ENCODE measurements around the gene RBM18.

The RBM18 gene

DNA sequence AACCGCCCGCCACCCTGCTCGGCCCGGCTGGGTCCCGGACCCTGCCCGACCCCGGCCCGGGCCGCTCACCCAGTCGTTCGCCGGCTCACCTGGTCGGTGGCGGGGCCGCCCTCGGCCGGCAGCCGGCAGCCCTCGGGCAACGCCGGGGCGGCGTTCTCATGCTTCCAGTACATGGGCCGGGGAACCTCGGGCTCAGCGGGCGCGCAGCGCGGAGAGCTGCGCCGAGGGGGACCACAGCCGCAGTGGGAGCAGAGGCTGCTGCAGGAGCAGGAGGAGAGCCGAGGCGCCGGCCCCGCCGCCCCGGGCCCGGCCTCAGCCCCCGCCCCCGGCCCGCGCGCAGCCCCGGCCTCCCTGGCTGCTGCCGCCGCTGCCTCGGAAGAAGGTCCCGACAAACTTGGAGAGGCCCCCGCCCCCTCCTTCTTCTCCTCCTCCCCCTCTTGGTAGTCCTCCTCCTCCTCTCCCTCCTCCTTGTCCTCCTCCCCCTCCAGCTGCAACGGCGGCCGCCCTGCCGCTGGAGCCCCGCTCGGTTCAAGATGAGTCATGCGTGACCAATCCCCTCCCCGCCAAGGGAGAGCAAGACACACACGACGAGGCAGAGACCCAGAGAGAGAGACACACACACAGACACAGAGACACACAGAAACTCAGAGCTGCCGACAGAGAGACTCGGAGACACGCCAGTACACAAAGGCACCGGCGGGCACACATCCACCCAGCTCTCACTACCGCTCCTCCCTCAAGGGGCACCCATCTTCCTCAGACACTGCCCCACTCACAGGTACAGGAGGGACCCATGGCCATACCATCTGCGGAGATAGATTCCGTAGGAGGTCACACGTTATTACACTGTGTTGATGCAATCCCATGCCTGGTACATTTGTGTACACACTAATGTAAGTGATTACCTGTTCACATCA lies 35.8 kb downstream of the RBM18 start, which contains the start of gene LHX6:
Gene LHX6 (minus strand): TSS at position 390 of the 917 bp plus-strand sequence. CDS start 217 bp downstream, at position 173.
- TF ChIP-seq, protein P1, sequence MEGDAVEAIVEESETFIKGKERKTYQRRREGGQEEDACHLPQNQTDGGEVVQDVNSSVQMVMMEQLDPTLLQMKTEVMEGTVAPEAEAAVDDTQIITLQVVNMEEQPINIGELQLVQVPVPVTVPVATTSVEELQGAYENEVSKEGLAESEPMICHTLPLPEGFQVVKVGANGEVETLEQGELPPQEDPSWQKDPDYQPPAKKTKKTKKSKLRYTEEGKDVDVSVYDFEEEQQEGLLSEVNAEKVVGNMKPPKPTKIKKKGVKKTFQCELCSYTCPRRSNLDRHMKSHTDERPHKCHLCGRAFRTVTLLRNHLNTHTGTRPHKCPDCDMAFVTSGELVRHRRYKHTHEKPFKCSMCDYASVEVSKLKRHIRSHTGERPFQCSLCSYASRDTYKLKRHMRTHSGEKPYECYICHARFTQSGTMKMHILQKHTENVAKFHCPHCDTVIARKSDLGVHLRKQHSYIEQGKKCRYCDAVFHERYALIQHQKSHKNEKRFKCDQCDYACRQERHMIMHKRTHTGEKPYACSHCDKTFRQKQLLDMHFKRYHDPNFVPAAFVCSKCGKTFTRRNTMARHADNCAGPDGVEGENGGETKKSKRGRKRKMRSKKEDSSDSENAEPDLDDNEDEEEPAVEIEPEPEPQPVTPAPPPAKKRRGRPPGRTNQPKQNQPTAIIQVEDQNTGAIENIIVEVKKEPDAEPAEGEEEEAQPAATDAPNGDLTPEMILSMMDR (IDR thresholded peaks at IDR 0.05; ENCODE audit: unreplicated experiment in 3 of 3): no peak
- H3K4me1 Mint-ChIP-seq: peaks cover 9% of the 10 kb centered on the region
- H3K36me3 Mint-ChIP-seq (ENCODE audit: low read depth): no peaks in the 10 kb centered on the region
- peaks cover 3% of the 10 kb centered on the region for H3K9me3 Mint-ChIP-seq
- no peak within 1 kb of the TSS for H3K27ac Mint-ChIP-seq
- H3K27me3 Mint-ChIP-seq (ENCODE audit: low read depth): peaks cover 60% of the 10 kb centered on the region
- H3K4me3 Mint-ChIP-seq: peak within 1 kb of the TSS; percentile 60 to 70 (median 62)

DNA sequence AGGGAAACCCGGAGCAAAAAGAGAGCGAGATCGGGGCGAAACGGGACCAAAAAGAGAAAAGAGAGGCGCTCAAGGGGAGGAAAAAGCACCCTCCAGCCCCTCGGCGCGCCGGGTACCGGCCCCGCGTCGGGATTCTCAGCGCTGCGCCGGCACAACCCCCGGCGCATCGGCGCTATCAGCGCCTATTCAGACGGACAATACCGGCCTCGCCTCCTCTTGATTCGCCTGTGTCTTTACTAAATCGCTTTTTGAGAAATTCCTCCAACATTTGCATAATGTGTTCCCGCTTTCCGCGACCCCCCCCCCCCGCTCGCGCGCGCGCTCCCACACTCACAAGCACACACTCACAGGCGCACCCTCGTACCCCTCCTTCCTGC lies 36.5 kb downstream of the RBM18 start:
- Mint-ChIP-seq H3K27ac (no peak overlapping the region), H3K27me3 (ENCODE audit: low read depth) (peaks cover 60% of the 10 kb centered on the region), H3K4me3 (peak overlapping the region; percentile 60 to 70 (median 62)), H3K36me3 (ENCODE audit: low read depth) (no peaks in the 10 kb centered on the region), H3K4me1 (peaks cover 13% of the 10 kb centered on the region), H3K9me3 (peaks cover 3% of the 10 kb centered on the region)
- TF ChIP-seq, protein P1 (IDR thresholded peaks at IDR 0.05; ENCODE audit: unreplicated experiment in 3 of 3): no peak

DNA sequence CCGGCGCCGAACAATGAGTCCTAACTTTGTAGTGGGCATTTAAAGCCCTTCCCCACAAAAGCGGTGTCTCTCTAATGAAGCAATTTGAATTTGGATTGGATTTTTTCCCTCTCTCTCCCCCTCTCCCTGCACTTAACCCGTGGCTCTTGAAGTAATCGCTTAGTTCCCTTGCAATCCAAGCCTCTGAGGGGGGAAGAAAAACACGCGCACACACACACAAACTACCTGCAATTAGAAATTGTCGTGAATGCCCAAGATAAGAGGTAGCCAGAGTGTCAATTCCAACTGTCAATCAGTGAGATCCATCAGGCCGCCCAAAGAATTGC lies 37.1 kb downstream of the RBM18 start:
- Mint-ChIP-seq H3K4me1 (peaks cover 18% of the 10 kb centered on the region), H3K27me3 (ENCODE audit: low read depth) (peaks cover 60% of the 10 kb centered on the region), H3K4me3 (peak overlapping the region; percentile 71 to 79 (median 72)), H3K27ac (no peak overlapping the region), H3K36me3 (ENCODE audit: low read depth) (no peaks in the 10 kb centered on the region), H3K9me3 (peaks cover 3% of the 10 kb centered on the region)
- TF ChIP-seq, protein P1 (IDR thresholded peaks at IDR 0.05; ENCODE audit: unreplicated experiment in 3 of 3): no peak

DNA sequence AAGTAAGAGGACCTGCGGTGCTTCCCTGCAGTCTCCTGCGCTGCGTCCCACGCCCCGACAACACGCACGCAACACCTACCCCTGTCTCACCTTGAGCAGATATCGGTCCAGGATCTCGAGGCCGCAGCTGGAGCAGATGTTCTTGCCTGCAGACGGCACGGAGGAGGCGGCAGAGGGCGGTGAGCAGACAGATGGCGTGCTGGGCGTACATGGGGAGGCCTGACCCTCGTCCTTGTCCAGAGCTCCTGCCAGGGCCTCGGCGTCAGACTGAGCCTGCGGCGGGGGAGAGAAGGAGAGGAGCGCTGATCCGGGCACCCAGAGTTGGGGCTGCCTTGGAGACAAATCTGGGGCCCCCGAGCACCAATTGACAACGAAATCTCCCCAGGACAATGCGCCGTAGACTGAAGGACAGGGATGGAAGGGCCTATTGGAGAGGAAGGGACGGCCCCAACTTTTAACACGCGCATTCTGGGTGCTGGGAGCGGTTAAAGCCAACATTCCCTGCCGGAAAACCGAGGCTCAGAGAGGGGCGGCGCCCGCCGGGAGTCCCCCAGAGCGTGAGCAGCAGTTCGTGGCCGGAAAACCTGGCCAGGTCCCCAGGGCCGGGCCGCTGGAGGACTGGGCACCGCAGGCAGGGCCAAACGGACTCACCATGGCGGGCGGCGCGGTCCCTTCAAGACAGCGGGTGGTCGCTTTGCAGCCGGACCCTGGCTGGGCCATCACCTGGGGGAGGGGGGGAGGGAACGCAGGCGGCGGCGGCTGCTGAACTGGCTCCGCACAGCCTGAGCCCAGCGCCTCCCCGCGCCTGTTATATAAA lies 37.7 kb downstream of the RBM18 start:
- Mint-ChIP-seq H3K4me1 (peaks cover 21% of the 10 kb centered on the region), H3K4me3 (peak overlapping the region; percentile 53 to 79 (median 72)), H3K36me3 (ENCODE audit: low read depth) (no peaks in the 10 kb centered on the region), H3K9me3 (peaks cover 3% of the 10 kb centered on the region), H3K27me3 (ENCODE audit: low read depth) (peaks cover 65% of the 10 kb centered on the region), H3K27ac (no peak overlapping the region)
- TF ChIP-seq, protein P1 (IDR thresholded peaks at IDR 0.05; ENCODE audit: unreplicated experiment in 3 of 3): no peak

DNA sequence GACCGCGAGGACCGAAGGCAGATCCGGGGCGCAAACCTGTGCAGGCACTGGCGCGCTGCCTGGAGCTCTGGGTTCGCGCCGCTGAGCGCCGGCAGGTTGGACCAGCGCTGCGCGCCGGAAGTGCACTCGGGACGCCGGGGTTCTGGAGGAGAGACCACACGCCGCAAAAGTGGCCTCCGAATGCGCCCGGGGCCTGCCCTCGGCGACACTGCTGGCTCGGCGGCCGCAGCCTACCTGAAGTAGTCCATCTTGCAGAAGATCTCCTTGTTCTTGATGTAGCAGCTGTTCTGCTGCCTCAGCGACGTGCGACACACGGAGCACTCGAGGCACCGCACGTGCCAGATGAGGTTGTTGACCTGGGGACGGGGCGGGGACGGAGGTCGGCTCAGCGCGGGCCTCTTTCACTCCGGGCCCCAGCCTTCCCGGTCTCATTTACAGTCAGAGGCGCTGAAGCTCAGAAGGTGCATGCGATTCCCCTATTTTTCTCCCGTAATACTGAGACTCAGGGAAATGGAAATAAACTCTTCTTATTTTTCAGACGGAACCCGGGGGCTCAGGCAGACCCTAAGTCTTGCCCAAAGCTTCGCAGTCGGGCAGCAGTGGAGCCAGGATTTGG lies 38.4 kb downstream of the RBM18 start:
- H3K4me1 Mint-ChIP-seq: peaks cover 28% of the 10 kb centered on the region
- H3K4me3 Mint-ChIP-seq: peak overlapping the region; percentile 34 to 72 (median 53)
- TF ChIP-seq, protein P1 (IDR thresholded peaks at IDR 0.05; ENCODE audit: unreplicated experiment in 3 of 3): no peak
- no peaks in the 10 kb centered on the region for H3K36me3 Mint-ChIP-seq (ENCODE audit: low read depth)
- no peak overlapping the region for H3K27ac Mint-ChIP-seq
- peaks cover 3% of the 10 kb centered on the region for H3K9me3 Mint-ChIP-seq
- peaks cover 72% of the 10 kb centered on the region for H3K27me3 Mint-ChIP-seq (ENCODE audit: low read depth)
